ENCODE results near the gene EIF4G1. TPM values are rescaled to one million over a fixed set of nuclear protein-coding genes. Genes with fewer than 3 reads are reported as not detected.

The EIF4G1 gene
- total RNA-seq, 1 experiment from 2014 or later = 522 TPM

GRCh38 chr3:184284696-184285095 is 29.7 kb upstream of the EIF4G1 start:
- POLR2A ChIA-PET = no interaction called here
- TF ChIP-seq CTCF (IDR thresholded peaks at IDR 0.05; ENCODE audit: unreplicated experiment) = peak; percentile 42
- Mint-ChIP-seq H3K4me3 (ENCODE audit: unreplicated experiment) (no peak overlapping the region), H3K4me1 (ENCODE audit: insufficient read depth, unreplicated experiment) (no peaks in the 10 kb centered on the region), H3K27ac (ENCODE audit: low read depth, unreplicated experiment) (no peak overlapping the region), H3K36me3 (ENCODE audit: insufficient read depth, unreplicated experiment) (no peaks in the 10 kb centered on the region), H3K9me3 (ENCODE audit: unreplicated experiment) (no peaks in the 10 kb centered on the region), H3K27me3 (ENCODE audit: insufficient read depth, unreplicated experiment) (peaks cover 14% of the 10 kb centered on the region)
- peak; percentile 72 for DNase-seq (ENCODE audit: unreplicated experiment)
- no TSS peak for BruUV-seq (replicated peaks)
- CTCF ChIA-PET = interaction anchor here (0.6 to 1.3 kb wide), 3 partner anchors 18 to 340 kb away, joined by 3 to 4 read pairs (median 3); no protein-coding TSS in a partner anchor
- intact Hi-C loops (cut with micrococcal nuclease) = loop anchor here (5.0 to 10.0 kb wide), 2 partner anchors 32 to 820 kb away; no protein-coding TSS in a partner anchor

- POLR2A ChIA-PET = no interaction called here
- H3K27me3 Mint-ChIP-seq (ENCODE audit: insufficient read depth, unreplicated experiment) = peaks cover 14% of the 10 kb centered on the region
- peak; percentile 70 for TF ChIP-seq CTCF (IDR thresholded peaks at IDR 0.05; ENCODE audit: unreplicated experiment)
These were observed 24.9 kb upstream of the EIF4G1 start for GRCh38 chr3:184289426-184289938.

GRCh38 chr3:184290331-184290730 is 24.1 kb upstream of the EIF4G1 start:
- Mint-ChIP-seq H3K4me1 (ENCODE audit: insufficient read depth, unreplicated experiment) (no peaks in the 10 kb centered on the region), H3K27ac (ENCODE audit: low read depth, unreplicated experiment) (no peak overlapping the region), H3K9me3 (ENCODE audit: unreplicated experiment) (no peaks in the 10 kb centered on the region), H3K27me3 (ENCODE audit: insufficient read depth, unreplicated experiment) (peaks cover 14% of the 10 kb centered on the region), H3K36me3 (ENCODE audit: insufficient read depth, unreplicated experiment) (no peaks in the 10 kb centered on the region), H3K4me3 (ENCODE audit: unreplicated experiment) (no peak overlapping the region)
- ChIA-PET POLR2A (no interaction called here), CTCF (interaction anchor here (0.7 to 2.2 kb wide), 5 partner anchors 11 to 397 kb away, joined by 3 to 6 read pairs (median 3); no protein-coding TSS in a partner anchor)
- TF ChIP-seq CTCF (IDR thresholded peaks at IDR 0.05; ENCODE audit: unreplicated experiment) = no peak
- intact Hi-C loops (cut with micrococcal nuclease) = no loop called here
- no TSS peak for BruUV-seq (replicated peaks)
- no peak for DNase-seq (ENCODE audit: unreplicated experiment)

More at GRCh38 chr3:184289426-184289938, 24.9 kb upstream of the EIF4G1 start:
- peak; percentile 73 for DNase-seq (ENCODE audit: unreplicated experiment)
- CTCF ChIA-PET = interaction anchor here (0.5 to 2.2 kb wide), 19 partner anchors 10 to 405 kb away, joined by 3 to 6 read pairs (median 3); partner anchors contain the start of genes PARL and PSMD2
- intact Hi-C loops (cut with micrococcal nuclease) = loop anchor here (1.0 to 10.0 kb wide), 4 partner anchors 37 to 825 kb away; no protein-coding TSS in a partner anchor
- Mint-ChIP-seq H3K27ac (ENCODE audit: low read depth, unreplicated experiment) (no peak overlapping the region), H3K36me3 (ENCODE audit: insufficient read depth, unreplicated experiment) (no peaks in the 10 kb centered on the region), H3K4me3 (ENCODE audit: unreplicated experiment) (no peak overlapping the region), H3K4me1 (ENCODE audit: insufficient read depth, unreplicated experiment) (no peaks in the 10 kb centered on the region), H3K9me3 (ENCODE audit: unreplicated experiment) (no peaks in the 10 kb centered on the region)
- BruUV-seq (replicated peaks) = no TSS peak

- CTCF ChIA-PET = interaction anchor here (1.1 kb wide), 1 partner anchor 45 kb away, joined by 4 read pairs; no protein-coding TSS in a partner anchor
- intact Hi-C loops (cut with micrococcal nuclease) = no loop called here
- Mint-ChIP-seq H3K27ac (ENCODE audit: low read depth, unreplicated experiment) (peak overlapping the region; percentile 19), H3K9me3 (ENCODE audit: unreplicated experiment) (no peaks in the 10 kb centered on the region), H3K4me3 (ENCODE audit: unreplicated experiment) (no peak overlapping the region), H3K4me1 (ENCODE audit: insufficient read depth, unreplicated experiment) (no peaks in the 10 kb centered on the region), H3K36me3 (ENCODE audit: insufficient read depth, unreplicated experiment) (no peaks in the 10 kb centered on the region), H3K27me3 (ENCODE audit: insufficient read depth, unreplicated experiment) (peaks cover 6% of the 10 kb centered on the region)
- TF ChIP-seq CTCF (IDR thresholded peaks at IDR 0.05; ENCODE audit: unreplicated experiment) = no peak
- BruUV-seq (replicated peaks) = no TSS peak
- POLR2A ChIA-PET = no interaction called here
- DNase-seq (ENCODE audit: unreplicated experiment) = no peak
These were observed 23.2 kb upstream of the EIF4G1 start for GRCh38 chr3:184291044-184291737.

Data from MCF 10A (cell line).